ENCODE data around the gene GPC2. TPM values are rescaled to one million over a fixed set of nuclear protein-coding genes. Genes with fewer than 3 reads are reported as not detected.
"Not testable (repeated sequence)": the region's sequence is repeated elsewhere in the genome, so short reads cannot be mapped to it uniquely, and the experiment has no call there.

Gene GPC2
- total and polyA plus RNA-seq, 7 donors: 0.16 to 0.77 (median 0.34) TPM

DNA sequence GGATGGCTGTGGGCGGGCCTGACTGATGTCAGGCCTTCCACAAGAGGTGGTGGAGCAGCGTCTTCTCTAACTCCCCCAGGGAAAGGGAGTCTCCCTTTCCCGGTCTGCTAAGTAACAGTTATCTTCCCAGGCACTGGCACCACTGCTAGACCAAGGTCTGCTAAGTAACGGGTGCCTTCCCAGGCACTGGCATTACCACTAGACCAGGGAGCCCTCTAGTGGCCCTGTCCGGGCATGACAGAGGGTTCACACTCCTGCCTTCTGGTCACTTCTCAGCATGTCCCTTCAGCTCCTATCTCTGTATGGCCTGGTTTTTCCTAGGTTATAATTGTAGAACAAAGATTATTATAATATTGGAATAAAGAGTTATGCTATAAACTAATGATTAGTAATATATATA, 40.8 kb upstream of the GPC2 start:
- intact Hi-C loops (cut with DNase I): loop anchor here (1.0 to 10.0 kb wide), 3 partner anchors 30 to 127 kb away; partner anchors contain the start of gene TRAPPC14 (in 1 of the 2)
- ATAC-seq (peak in 3 of 4 donors; percentile 26 to 61 (median 34)), DNase-seq (peak; percentile 87 to 91)

DNA sequence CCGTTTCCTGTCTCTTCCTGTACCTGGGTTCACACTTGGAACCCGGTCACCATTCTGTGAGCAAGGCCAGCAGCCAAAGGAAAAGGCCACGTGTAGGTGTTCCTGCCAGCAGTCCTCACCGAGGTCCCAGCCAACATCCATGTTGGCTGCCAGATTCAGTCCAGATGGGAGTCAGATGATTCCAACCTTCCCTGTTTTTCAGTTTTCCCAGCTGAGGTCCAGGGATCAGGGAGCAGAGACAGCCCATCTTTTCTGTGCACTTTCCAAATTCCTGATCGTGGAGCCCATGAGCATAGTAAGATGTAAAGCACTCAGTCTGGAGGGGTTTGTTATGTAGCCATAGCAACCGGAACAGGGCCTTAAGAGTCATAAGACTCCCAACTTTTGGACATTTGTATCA, 38.7 kb upstream of the GPC2 start:
- peak; percentile 15 to 48 (median 44) for ATAC-seq
- peaks cover 8% of the 10 kb centered on the region for H3K4me1 ChIP-seq
- H3K9me3 ChIP-seq: no peaks in the 10 kb centered on the region
- peaks cover 0 to 26% of the 10 kb centered on the region in 2 donors for H3K36me3 ChIP-seq (ENCODE audit: insufficient read depth in 1 of 2, low read depth in 1 of 2)
- H3K27me3 ChIP-seq (ENCODE audit: insufficient read depth in 3 of 3, low read length in 2 of 3): no peaks in the 10 kb centered on the region
- intact Hi-C loops (cut with DNase I): loop anchor here (10.0 kb wide), 2 partner anchors 61 to 129 kb away; partner anchors contain the start of gene TRAPPC14 (in 1 of the 2)
- no peak overlapping the region for H3K4me3 ChIP-seq
- TF ChIP-seq, protein P1, sequence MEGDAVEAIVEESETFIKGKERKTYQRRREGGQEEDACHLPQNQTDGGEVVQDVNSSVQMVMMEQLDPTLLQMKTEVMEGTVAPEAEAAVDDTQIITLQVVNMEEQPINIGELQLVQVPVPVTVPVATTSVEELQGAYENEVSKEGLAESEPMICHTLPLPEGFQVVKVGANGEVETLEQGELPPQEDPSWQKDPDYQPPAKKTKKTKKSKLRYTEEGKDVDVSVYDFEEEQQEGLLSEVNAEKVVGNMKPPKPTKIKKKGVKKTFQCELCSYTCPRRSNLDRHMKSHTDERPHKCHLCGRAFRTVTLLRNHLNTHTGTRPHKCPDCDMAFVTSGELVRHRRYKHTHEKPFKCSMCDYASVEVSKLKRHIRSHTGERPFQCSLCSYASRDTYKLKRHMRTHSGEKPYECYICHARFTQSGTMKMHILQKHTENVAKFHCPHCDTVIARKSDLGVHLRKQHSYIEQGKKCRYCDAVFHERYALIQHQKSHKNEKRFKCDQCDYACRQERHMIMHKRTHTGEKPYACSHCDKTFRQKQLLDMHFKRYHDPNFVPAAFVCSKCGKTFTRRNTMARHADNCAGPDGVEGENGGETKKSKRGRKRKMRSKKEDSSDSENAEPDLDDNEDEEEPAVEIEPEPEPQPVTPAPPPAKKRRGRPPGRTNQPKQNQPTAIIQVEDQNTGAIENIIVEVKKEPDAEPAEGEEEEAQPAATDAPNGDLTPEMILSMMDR (IDR thresholded peaks at IDR 0.05): no peak
- peak overlapping the region; percentile 50 for H3K27ac ChIP-seq
- DNase-seq: no peak
- 16 to 23% (median 18%) methylated on average over 6 of the region's 6 CpGs for WGBS, 3 donors

More for the DNA sequence above, 40.8 kb upstream of the GPC2 start:
- H3K27me3 ChIP-seq (ENCODE audit: insufficient read depth in 3 of 3, low read length in 2 of 3); H3K4me3 ChIP-seq; H3K9me3 ChIP-seq; H3K4me1 ChIP-seq: not testable (repeated sequence)
- WGBS, 3 donors: 0% methylated on average over 2 of the region's 5 CpGs; no CpG with 5 or more reads in 1 of the 3 donors
- peak overlapping the region; percentile 41 for H3K27ac ChIP-seq
- TF ChIP-seq, protein P1 (IDR thresholded peaks at IDR 0.05): peak; percentile 67
- H3K36me3 ChIP-seq (ENCODE audit: insufficient read depth in 1 of 2, low read depth in 1 of 2): peaks cover 0 to 41% of the 10 kb centered on the region in 2 donors

DNA sequence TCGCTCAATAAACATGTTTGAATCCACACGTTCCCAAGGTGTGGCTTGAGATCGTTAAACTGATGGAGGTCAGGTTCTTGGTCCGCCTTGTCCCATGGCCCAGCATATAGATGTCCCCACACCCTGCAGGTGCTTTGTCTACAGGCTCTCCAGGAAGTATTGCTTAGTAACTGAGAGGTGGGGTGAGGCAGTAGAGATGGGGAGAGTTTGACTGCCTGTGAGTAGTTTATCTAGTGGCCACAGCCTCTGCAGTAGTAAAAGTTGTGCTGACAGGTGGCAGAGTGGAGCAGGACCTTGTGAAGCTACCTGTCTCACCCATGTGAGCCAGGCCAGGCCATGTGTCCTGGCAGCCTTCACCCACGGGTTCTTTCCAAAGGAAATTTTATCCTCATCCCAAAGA, 37.2 kb upstream of the GPC2 start:
- 68 to 72% (median 68%) methylated on average over 5 of the region's 5 CpGs for WGBS, 3 donors
- H3K27ac ChIP-seq; H3K4me3 ChIP-seq; DNase-seq; H3K27me3 ChIP-seq (ENCODE audit: insufficient read depth in 3 of 3, low read length in 2 of 3); H3K4me1 ChIP-seq; H3K9me3 ChIP-seq: not testable (repeated sequence)
- intact Hi-C loops (cut with DNase I): loop anchor here (10.0 kb wide), 2 partner anchors 60 to 130 kb away; partner anchors contain the start of gene TRAPPC14 (in 1 of the 2)
- H3K36me3 ChIP-seq (ENCODE audit: insufficient read depth in 1 of 2, low read depth in 1 of 2): peaks cover 0 to 12% of the 10 kb centered on the region in 2 donors
- ATAC-seq: peak in 1 of 4 donors; percentile 17

DNA sequence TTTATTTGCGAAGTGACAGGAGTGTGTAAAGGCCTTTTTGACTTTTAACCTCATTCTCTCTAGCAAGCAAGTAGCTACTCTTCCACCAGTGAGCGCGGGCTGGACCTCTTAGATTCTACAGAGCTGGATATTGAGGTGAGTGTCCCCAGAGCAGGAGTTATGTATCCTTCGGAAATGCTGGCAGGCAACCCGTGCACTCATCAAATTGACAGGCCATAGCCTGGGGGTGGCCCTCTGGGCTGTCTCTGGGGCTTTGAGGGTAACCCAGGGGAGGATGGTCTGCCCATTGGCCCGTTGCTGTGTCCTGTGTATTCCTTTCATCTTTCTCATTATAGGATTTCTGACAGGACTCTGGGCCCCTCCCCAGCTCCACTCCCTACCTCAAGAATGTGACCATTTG, 36.5 kb upstream of the GPC2 start:
- H3K4me3 ChIP-seq: no peak overlapping the region
- ATAC-seq: no peak
- no peak overlapping the region for H3K27ac ChIP-seq
- H3K36me3 ChIP-seq (ENCODE audit: insufficient read depth in 1 of 2, low read depth in 1 of 2): peaks cover 0 to 5% of the 10 kb centered on the region in 2 donors
- intact Hi-C loops (cut with DNase I): loop anchor here (10.0 kb wide), 2 partner anchors 59 to 131 kb away; partner anchors contain the start of gene TRAPPC14 (in 1 of the 2)
- H3K4me1 ChIP-seq: peaks cover 8% of the 10 kb centered on the region
- WGBS, 3 donors: 49 to 54% (median 52%) methylated on average over 6 of the region's 6 CpGs
- no peaks in the 10 kb centered on the region for H3K27me3 ChIP-seq (ENCODE audit: insufficient read depth in 3 of 3, low read length in 2 of 3)
- no peak for DNase-seq
- TF ChIP-seq, protein P1 (IDR thresholded peaks at IDR 0.05): no peak
- H3K9me3 ChIP-seq: no peaks in the 10 kb centered on the region

DNA sequence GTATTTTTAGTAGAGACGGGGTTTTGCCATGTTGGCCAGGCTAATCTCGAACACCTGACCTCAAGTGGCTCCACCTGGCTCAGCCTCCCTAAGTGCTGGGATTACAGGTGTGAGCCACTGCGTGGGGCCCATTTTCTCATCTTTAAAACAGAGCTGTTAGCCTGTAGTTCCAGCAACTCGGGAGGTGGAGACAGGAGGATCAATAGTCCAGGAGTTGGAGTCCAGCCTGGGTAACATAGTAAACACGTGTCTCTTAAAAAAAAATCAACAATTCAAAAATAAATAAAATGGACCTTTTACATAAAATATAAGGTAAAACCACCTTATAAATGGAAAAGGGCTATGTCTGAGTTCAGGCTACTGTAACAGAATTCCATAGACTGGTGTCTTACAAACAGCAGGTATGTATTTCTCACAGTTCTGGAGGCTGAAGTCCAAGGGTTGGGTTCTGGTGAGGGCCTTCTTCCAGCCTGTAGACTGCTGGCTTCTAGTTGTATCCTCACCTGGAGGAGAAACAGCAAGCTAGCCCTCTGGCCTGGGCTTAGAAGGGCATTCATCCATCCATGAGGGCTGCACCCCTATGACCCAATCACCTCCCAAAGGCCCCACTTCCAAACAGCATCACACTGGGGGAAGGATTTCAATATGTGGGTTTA, 35.6 kb upstream of the GPC2 start:
- TF ChIP-seq, protein P1 (IDR thresholded peaks at IDR 0.05): no peak
- Histone ChIP-seq H3K27me3 (ENCODE audit: insufficient read depth in 3 of 3, low read length in 2 of 3) (no peaks in the 10 kb centered on the region), H3K4me1 (peaks cover 8% of the 10 kb centered on the region), H3K27ac (no peak overlapping the region), H3K9me3 (no peaks in the 10 kb centered on the region), H3K4me3 (no peak overlapping the region), H3K36me3 (ENCODE audit: insufficient read depth in 1 of 2, low read depth in 1 of 2) (peaks cover 0 to 5% of the 10 kb centered on the region in 2 donors)
- 68 to 82% (median 82%) methylated on average over 5 of the region's 5 CpGs for WGBS, 3 donors
- no peak for DNase-seq
- ATAC-seq: no peak
- intact Hi-C loops (cut with DNase I): loop anchor here (10.0 kb wide), 2 partner anchors 58 to 132 kb away; partner anchors contain the start of gene TRAPPC14 (in 1 of the 2)
